Lung (tissue), 12 donors: ENCODE data around the gene ASPM. TPM values are rescaled to one million over a fixed set of nuclear protein-coding genes. Genes with fewer than 3 reads are reported as not detected.

Source experiments
- ATAC-seq: fragments of 200-7000 bp; cut with Tn5 transposase; one replicate; pipeline ENCODE4 v1.9.1; 2020; ENCODE audit warnings: moderate number of reproducible peaks; ENCODE audit not compliant: insufficient read depth, low FRiP score
- DNase-seq, 3 donors: peaks; one replicate each; pipeline ENCODE4 v3.0.0-alpha.2; 2013 to 2017
- H3K27ac ChIP-seq, 2 donors: one replicate each; pipeline ENCODE4 v1.5.1; 2013; ENCODE audit warnings: mild to moderate bottlenecking in 2 of 2, moderate library complexity in 2 of 2, control low read depth in 1 of 2, inconsistent platforms in 1 of 2, low read depth in 1 of 2, low read length in 1 of 2
- H3K27me3 ChIP-seq, 3 donors: one replicate each; pipeline ENCODE4 v1.5.1; 2013; ENCODE audit warnings: low read length in 2 of 3; ENCODE audit not compliant: control insufficient read depth in 3 of 3, insufficient read depth in 3 of 3
- H3K36me3 ChIP-seq, 4 donors: one replicate each; pipeline ENCODE4 v1.5.1; 2013; ENCODE audit warnings: low read length in 4 of 4, mild to moderate bottlenecking in 1 of 4, moderate library complexity in 1 of 4; ENCODE audit not compliant: control insufficient read depth in 4 of 4, insufficient read depth in 4 of 4
- H3K4me1 ChIP-seq, 5 donors: one replicate each; pipeline ENCODE4 v1.5.1; 2013; ENCODE audit warnings: low read length in 5 of 5, mild to moderate bottlenecking in 2 of 5, moderate library complexity in 1 of 5; ENCODE audit not compliant: control insufficient read depth in 5 of 5, insufficient read depth in 5 of 5
- H3K4me3 ChIP-seq: one replicate; pipeline ENCODE4 v1.5.1; 2013; ENCODE audit warnings: mild to moderate bottlenecking, control low read depth, moderate library complexity
- H3K9ac ChIP-seq, 2 donors: one replicate each; pipeline ENCODE4 v1.5.1; 2013; ENCODE audit warnings: low read length in 2 of 2, control low read depth in 1 of 2; ENCODE audit not compliant: insufficient read depth in 1 of 2
- H3K9me3 ChIP-seq, 4 donors: one replicate each; pipeline ENCODE4 v1.5.1; 2013; ENCODE audit warnings: low read length in 3 of 4, mild to moderate bottlenecking in 1 of 4, moderate library complexity in 1 of 4; ENCODE audit not compliant: control insufficient read depth in 4 of 4, insufficient read depth in 3 of 4
- WGBS, 2 donors: extraction: QIAGEN DNeasy Blood & Tissue Kit; methylation state at CpG; one replicate each; pipeline ENCODE4 v1.1.7; 2013; 5-methylcytosine and 5-hydroxymethylcytosine counted together
- polyA plus RNA-seq, 2 donors: library from polyadenylated mRNA; stranded (reverse); fragments of 200-250 nt; gene quantifications; one replicate each; pipeline ENCODE4 v1.2.1, GENCODE V29; 2013
- total RNA-seq, 2 donors: library from RNA; depleted of rRNA in 1 of 2; stranded (reverse); fragments of >200 nt in 1 of 2; gene quantifications; one replicate each; pipeline ENCODE4 v1.2.1, GENCODE V29; 2014 to 2021
- TF ChIP-seq, protein P1 (sequence below): IDR thresholded peaks from 2 replicates; pipeline ENCODE4 v1.5.1; 2012; ENCODE audit warnings: mild to moderate bottlenecking; ENCODE audit errors: control extremely low read depth, extremely low read depth
- donor health status: control.
- donor health status: control.
- donor health status: Bipolar disorder and iron deficiency.
- donor health status: healthy.
- donor health status: DM: yes; HTN: yes; CAD: no.

Gene ASPM
- total and polyA plus RNA-seq, 4 donors: 0.47 to 7.3 (median 0.55) TPM

DNA sequence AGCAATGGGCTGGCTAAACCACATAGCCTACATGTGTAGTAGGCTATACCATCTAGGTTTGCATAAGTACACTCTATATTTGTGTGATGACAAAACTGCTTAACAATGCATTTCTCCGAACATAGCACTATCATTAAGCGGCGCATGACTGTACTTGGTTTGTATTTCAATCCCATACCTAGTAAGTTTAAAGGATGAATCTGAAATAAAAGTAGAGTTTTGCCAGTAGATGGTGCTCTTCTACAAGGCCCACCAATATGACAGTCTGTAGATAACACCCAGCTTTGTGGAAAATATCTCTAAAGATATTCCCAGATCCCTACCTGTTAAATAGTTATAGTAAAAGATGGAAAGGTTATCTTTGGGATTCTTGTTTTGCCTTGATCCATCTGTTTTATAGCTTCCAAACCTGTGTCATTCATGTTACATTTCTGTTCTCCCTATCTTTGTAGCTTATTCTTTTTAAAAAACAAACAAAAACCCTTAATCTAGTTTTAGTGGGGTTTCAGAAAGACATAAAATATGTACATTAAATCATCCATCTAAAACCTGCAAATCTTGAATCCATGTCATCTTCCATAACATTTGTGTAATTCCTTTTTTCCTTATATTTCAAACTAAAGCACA is 33.9 kb upstream of the ASPM start:
- ATAC-seq: no peak
- H3K4me3 ChIP-seq: no peak overlapping the region
- H3K9ac ChIP-seq: no peak overlapping the region
- 86 to 87% methylated on average over 3 of the region's 3 CpGs for WGBS, 2 donors
- no peaks in the 10 kb centered on the region for H3K27me3 ChIP-seq
- H3K36me3 ChIP-seq: peaks cover 4 to 34% (median 10%) of the 10 kb centered on the region in 4 donors
- DNase-seq: peak in 2 of 3 donors; percentile 65 to 70
- no peaks in the 10 kb centered on the region for H3K9me3 ChIP-seq
- TF ChIP-seq, protein P1, sequence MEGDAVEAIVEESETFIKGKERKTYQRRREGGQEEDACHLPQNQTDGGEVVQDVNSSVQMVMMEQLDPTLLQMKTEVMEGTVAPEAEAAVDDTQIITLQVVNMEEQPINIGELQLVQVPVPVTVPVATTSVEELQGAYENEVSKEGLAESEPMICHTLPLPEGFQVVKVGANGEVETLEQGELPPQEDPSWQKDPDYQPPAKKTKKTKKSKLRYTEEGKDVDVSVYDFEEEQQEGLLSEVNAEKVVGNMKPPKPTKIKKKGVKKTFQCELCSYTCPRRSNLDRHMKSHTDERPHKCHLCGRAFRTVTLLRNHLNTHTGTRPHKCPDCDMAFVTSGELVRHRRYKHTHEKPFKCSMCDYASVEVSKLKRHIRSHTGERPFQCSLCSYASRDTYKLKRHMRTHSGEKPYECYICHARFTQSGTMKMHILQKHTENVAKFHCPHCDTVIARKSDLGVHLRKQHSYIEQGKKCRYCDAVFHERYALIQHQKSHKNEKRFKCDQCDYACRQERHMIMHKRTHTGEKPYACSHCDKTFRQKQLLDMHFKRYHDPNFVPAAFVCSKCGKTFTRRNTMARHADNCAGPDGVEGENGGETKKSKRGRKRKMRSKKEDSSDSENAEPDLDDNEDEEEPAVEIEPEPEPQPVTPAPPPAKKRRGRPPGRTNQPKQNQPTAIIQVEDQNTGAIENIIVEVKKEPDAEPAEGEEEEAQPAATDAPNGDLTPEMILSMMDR: peak; percentile 29
- H3K27ac ChIP-seq: no peak overlapping the region
- H3K4me1 ChIP-seq: no peaks in the 10 kb centered on the region

DNA sequence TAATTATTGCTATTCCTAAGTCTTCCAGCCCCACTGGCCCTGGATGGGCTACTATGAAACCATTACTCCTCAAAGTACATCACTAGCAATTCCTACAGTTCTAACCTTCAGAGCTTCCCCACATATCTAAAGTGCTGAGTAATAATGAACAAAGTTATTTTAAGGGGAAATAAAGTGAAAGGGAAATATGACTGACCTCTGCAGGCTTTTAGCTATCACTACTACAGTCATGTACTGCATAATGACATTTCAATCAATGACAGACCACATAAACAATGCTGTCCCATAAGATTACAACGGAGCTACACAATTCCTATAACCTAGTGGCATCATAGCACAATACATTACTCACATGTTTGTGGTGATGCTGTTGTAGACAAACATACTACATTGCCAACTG is 32.5 kb upstream of the ASPM start:
- no peak overlapping the region for H3K9ac ChIP-seq
- WGBS, 2 donors: 33 to 46% methylated on average over 1 of the region's 1 CpG
- DNase-seq (no peak), ATAC-seq (no peak)
- peaks cover 4 to 30% (median 11%) of the 10 kb centered on the region in 4 donors for H3K36me3 ChIP-seq
- no peaks in the 10 kb centered on the region for H3K9me3 ChIP-seq
- H3K27me3 ChIP-seq: no peaks in the 10 kb centered on the region
- no peak overlapping the region for H3K27ac ChIP-seq
- H3K4me1 ChIP-seq: peaks cover 0 to 3% (median 0%) of the 10 kb centered on the region in 5 donors
- H3K4me3 ChIP-seq: no peak overlapping the region
- TF ChIP-seq, protein P1: no peak

DNA sequence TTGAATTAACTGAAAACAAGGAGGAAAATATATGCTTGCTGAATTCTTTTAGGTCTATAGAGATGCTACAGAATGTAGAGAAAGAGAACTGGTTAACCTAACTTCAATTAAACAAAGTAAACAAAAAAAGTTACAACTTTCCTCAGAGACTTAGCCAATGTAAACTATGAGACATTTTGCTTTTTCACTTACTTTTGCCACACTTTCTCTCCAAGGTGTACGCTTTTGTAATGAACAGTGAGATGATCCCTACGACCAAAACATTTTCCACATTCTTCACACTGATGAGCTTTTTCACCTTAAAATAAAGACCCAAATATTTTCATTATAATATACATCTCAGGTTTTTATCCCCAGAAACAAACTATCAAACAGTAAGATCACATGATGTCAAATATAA is 28.3 kb upstream of the ASPM start:
- DNase-seq (no peak), ATAC-seq (no peak)
- 75 to 79% methylated on average over 2 of the region's 2 CpGs for WGBS, 2 donors
- no peak overlapping the region for H3K27ac ChIP-seq
- no peak overlapping the region for H3K9ac ChIP-seq
- no peaks in the 10 kb centered on the region for H3K27me3 ChIP-seq
- no peak overlapping the region for H3K4me3 ChIP-seq
- H3K36me3 ChIP-seq: peaks cover 0 to 24% (median 10%) of the 10 kb centered on the region in 4 donors
- H3K4me1 ChIP-seq: peaks cover 0 to 3% (median 0%) of the 10 kb centered on the region in 5 donors
- H3K9me3 ChIP-seq: no peaks in the 10 kb centered on the region
- TF ChIP-seq, protein P1: no peak
